ENCODE measurements around the gene TBC1D2B. TPM values are rescaled to one million over a fixed set of nuclear protein-coding genes. Genes with fewer than 3 reads are reported as not detected.

TBC1D2B gene
- polyA plus RNA-seq, 1 donor from 2014 or later: 9.4 TPM

DNA sequence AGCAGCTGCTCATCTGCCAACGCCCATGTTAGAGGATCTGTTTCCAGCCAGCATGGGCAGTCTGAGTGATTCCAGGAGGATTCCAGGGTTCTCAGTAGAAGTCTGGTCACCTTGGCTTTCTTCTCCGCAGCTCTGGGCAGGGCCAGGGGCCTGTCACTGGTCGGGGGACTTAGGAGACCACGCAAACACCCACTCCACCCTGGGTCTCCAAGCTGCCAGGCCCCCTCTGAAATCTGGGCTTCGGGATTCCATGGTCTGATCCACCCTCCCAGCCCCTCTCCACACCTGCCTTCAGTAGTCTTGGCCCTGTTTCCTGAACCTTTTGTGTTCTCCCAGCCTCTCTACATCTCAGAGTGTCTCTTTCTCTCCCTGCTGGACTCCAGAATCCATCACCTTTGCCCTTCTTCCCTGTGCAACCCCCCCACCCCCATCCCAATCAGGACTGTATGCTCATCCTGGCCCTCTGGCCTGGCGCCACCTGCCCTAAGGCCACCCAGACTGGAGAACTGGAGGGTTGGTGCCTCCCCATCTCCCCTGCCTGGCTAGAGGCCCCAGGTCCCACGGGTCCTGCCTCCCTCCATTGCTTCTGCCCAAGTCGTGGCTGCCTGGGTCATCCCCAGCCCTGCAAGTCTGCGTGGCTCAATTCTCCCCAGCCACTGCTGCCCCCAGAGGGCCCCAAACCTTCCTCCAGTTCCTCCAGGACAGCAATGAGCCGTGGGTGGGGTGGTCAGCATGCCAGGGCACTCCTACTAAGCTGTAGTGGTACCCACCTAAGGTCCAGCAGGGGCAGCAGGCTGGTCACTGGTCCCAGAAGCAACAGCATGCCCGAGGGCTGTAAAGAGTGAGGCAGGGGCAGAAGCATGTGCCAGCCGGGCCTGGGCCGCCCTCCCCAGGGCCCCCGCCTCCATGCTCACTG is 102.8 kb downstream of the TBC1D2B start:
- H3K27me3 ChIP-seq (ENCODE audit: insufficient read depth, low read depth, low read length): no peaks in the 10 kb centered on the region
- no peaks in the 10 kb centered on the region for H3K9me3 ChIP-seq (ENCODE audit: low read length)
- H3K9me2 ChIP-seq (ENCODE audit: insufficient read depth, low read length): no peaks in the 10 kb centered on the region
- no peak overlapping the region for H3K27ac ChIP-seq (ENCODE audit: low read length)
- H3K79me2 ChIP-seq (replicated peaks; ENCODE audit: insufficient read depth, low read length): no peaks in the 10 kb centered on the region
- no peak for TF ChIP-seq EZH2 (IDR thresholded peaks at IDR 0.05; ENCODE audit: borderline replicate concordance, insufficient read depth, low read length, poor library complexity, severe bottlenecking)
- no peak for TF ChIP-seq SMC3 (conservative IDR thresholded peaks at IDR 0.05; ENCODE audit: poor library complexity)
- TF ChIP-seq, protein P1, sequence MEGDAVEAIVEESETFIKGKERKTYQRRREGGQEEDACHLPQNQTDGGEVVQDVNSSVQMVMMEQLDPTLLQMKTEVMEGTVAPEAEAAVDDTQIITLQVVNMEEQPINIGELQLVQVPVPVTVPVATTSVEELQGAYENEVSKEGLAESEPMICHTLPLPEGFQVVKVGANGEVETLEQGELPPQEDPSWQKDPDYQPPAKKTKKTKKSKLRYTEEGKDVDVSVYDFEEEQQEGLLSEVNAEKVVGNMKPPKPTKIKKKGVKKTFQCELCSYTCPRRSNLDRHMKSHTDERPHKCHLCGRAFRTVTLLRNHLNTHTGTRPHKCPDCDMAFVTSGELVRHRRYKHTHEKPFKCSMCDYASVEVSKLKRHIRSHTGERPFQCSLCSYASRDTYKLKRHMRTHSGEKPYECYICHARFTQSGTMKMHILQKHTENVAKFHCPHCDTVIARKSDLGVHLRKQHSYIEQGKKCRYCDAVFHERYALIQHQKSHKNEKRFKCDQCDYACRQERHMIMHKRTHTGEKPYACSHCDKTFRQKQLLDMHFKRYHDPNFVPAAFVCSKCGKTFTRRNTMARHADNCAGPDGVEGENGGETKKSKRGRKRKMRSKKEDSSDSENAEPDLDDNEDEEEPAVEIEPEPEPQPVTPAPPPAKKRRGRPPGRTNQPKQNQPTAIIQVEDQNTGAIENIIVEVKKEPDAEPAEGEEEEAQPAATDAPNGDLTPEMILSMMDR (IDR thresholded peaks at IDR 0.05; ENCODE audit: poor library complexity, severe bottlenecking): no peak
- TF ChIP-seq MXI1 (conservative IDR thresholded peaks at IDR 0.05; ENCODE audit: poor library complexity, severe bottlenecking): no peak
- TF ChIP-seq TAF1 (IDR thresholded peaks at IDR 0.05; ENCODE audit: low read depth): no peak
- no peak for TF ChIP-seq RAD21 (conservative IDR thresholded peaks at IDR 0.05)
- TF ChIP-seq, protein P2, sequence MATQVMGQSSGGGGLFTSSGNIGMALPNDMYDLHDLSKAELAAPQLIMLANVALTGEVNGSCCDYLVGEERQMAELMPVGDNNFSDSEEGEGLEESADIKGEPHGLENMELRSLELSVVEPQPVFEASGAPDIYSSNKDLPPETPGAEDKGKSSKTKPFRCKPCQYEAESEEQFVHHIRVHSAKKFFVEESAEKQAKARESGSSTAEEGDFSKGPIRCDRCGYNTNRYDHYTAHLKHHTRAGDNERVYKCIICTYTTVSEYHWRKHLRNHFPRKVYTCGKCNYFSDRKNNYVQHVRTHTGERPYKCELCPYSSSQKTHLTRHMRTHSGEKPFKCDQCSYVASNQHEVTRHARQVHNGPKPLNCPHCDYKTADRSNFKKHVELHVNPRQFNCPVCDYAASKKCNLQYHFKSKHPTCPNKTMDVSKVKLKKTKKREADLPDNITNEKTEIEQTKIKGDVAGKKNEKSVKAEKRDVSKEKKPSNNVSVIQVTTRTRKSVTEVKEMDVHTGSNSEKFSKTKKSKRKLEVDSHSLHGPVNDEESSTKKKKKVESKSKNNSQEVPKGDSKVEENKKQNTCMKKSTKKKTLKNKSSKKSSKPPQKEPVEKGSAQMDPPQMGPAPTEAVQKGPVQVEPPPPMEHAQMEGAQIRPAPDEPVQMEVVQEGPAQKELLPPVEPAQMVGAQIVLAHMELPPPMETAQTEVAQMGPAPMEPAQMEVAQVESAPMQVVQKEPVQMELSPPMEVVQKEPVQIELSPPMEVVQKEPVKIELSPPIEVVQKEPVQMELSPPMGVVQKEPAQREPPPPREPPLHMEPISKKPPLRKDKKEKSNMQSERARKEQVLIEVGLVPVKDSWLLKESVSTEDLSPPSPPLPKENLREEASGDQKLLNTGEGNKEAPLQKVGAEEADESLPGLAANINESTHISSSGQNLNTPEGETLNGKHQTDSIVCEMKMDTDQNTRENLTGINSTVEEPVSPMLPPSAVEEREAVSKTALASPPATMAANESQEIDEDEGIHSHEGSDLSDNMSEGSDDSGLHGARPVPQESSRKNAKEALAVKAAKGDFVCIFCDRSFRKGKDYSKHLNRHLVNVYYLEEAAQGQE (IDR thresholded peaks at IDR 0.05; ENCODE audit: borderline replicate concordance): no peak
- no peak for TF ChIP-seq EP300 (conservative IDR thresholded peaks at IDR 0.05; ENCODE audit: poor library complexity, severe bottlenecking)
- no peak for TF ChIP-seq POLR2AphosphoS5 (IDR thresholded peaks at IDR 0.05)
- no peaks in the 10 kb centered on the region for H3K36me3 ChIP-seq (ENCODE audit: insufficient read depth, low read length)
- H3K4me3 ChIP-seq (ENCODE audit: low read length): no peak overlapping the region
- no peak overlapping the region for H3K9ac ChIP-seq (ENCODE audit: low read length)
- no peaks in the 10 kb centered on the region for H4K20me1 ChIP-seq (ENCODE audit: insufficient read depth)
- no peak overlapping the region for H2AFZ ChIP-seq (ENCODE audit: low read depth, low read length)
- no peaks in the 10 kb centered on the region for H3F3A ChIP-seq (ENCODE audit: insufficient read depth, low read length, poor library complexity, severe bottlenecking)
- H3K4me2 ChIP-seq (ENCODE audit: low read length): no peak overlapping the region

DNA sequence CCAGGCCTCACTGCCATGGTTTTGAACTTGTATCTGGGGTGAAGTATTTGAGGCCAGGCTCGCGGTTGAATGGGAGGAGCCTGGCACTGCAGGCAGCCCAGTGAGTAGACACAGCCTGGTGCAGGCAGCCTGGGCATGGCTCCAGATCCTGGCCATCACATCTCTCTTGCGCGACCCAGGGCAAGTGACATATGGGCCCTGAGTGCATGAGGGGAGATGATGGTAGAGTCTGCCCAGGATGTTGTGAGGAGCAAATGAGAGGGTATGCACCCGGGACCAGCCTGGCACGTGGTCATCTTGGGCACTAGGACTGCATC is 103.5 kb downstream of the TBC1D2B start:
- H4K20me1 ChIP-seq (ENCODE audit: insufficient read depth): no peaks in the 10 kb centered on the region
- H2AFZ ChIP-seq (ENCODE audit: low read depth, low read length): no peak overlapping the region
- H3F3A ChIP-seq (ENCODE audit: insufficient read depth, low read length, poor library complexity, severe bottlenecking): no peaks in the 10 kb centered on the region
- H3K9ac ChIP-seq (ENCODE audit: low read length): no peak overlapping the region
- no peaks in the 10 kb centered on the region for H3K9me2 ChIP-seq (ENCODE audit: insufficient read depth, low read length)
- no peak overlapping the region for H3K27ac ChIP-seq (ENCODE audit: low read length)
- H3K79me2 ChIP-seq (replicated peaks; ENCODE audit: insufficient read depth, low read length): no peaks in the 10 kb centered on the region
- no peaks in the 10 kb centered on the region for H3K36me3 ChIP-seq (ENCODE audit: insufficient read depth, low read length)
- no peak overlapping the region for H3K4me2 ChIP-seq (ENCODE audit: low read length)
- no peaks in the 10 kb centered on the region for H3K27me3 ChIP-seq (ENCODE audit: insufficient read depth, low read depth, low read length)
- H3K9me3 ChIP-seq (ENCODE audit: low read length): no peaks in the 10 kb centered on the region
- no peak overlapping the region for H3K4me3 ChIP-seq (ENCODE audit: low read length)
- TF ChIP-seq TAF1 (IDR thresholded peaks at IDR 0.05; ENCODE audit: low read depth) (no peak), POLR2AphosphoS5 (IDR thresholded peaks at IDR 0.05) (no peak), EP300 (conservative IDR thresholded peaks at IDR 0.05; ENCODE audit: poor library complexity, severe bottlenecking) (no peak), SMC3 (conservative IDR thresholded peaks at IDR 0.05; ENCODE audit: poor library complexity) (no peak), RAD21 (conservative IDR thresholded peaks at IDR 0.05) (no peak), MXI1 (conservative IDR thresholded peaks at IDR 0.05; ENCODE audit: poor library complexity, severe bottlenecking) (no peak), EZH2 (IDR thresholded peaks at IDR 0.05; ENCODE audit: borderline replicate concordance, insufficient read depth, low read length, poor library complexity, severe bottlenecking) (no peak)
- TF ChIP-seq, protein P1 (IDR thresholded peaks at IDR 0.05; ENCODE audit: poor library complexity, severe bottlenecking): no peak
- TF ChIP-seq, protein P2 (IDR thresholded peaks at IDR 0.05; ENCODE audit: borderline replicate concordance): no peak

All from neural cell (in vitro differentiated cells).